GM18519 (cell line): Measurements from ENCODE around the gene FTH1.

Experiments used
- ATAC-seq: cut with Tn5 transposase; IDR thresholded peaks from one replicate; pipeline ENCODE4 v1.9.1; 2021; ENCODE audit warnings: mild to moderate bottlenecking, moderate library complexity; ENCODE audit not compliant: unreplicated experiment, low FRiP score

FTH1 gene

GRCh38 chr11:61951484-61952135 lies 15.8 kb downstream of the FTH1 start:
- no peak for ATAC-seq

GRCh38 chr11:61950035-61950547 lies 17.3 kb downstream of the FTH1 start, which contains the start of gene BEST1:
Gene BEST1, plus strand, starts transcription at chr11:61950351. Its CDS starts 1,456 bp downstream, at chr11:61951807.
- ATAC-seq: no peak

- no peak for ATAC-seq
Observed at GRCh38 chr11:61949169-61950034, 18.0 kb downstream of the FTH1 start.

GRCh38 chr11:61948505-61948904 lies 18.9 kb downstream of the FTH1 start:
- no peak for ATAC-seq

- ATAC-seq: no peak
Observed at GRCh38 chr11:61947486-61948210, 19.8 kb downstream of the FTH1 start.

GRCh38 chr11:61946894-61947293 lies 20.5 kb downstream of the FTH1 start:
- no peak for ATAC-seq

- ATAC-seq: no peak
Observed at GRCh38 chr11:61945191-61945590, 22.2 kb downstream of the FTH1 start.

- ATAC-seq: no peak
Observed at GRCh38 chr11:61940466-61940865, 27.0 kb downstream of the FTH1 start.

- no peak for ATAC-seq
Observed at GRCh38 chr11:61935861-61936260, 31.6 kb downstream of the FTH1 start.

GRCh38 chr11:61930933-61931332 lies 36.5 kb downstream of the FTH1 start:
- ATAC-seq: no peak

- no peak for ATAC-seq
Observed at GRCh38 chr11:61928606-61929005, 38.8 kb downstream of the FTH1 start.

- ATAC-seq: no peak
Observed at GRCh38 chr11:61927501-61927900, 39.9 kb downstream of the FTH1 start.

GRCh38 chr11:61926235-61926634 lies 41.2 kb downstream of the FTH1 start:
- no peak for ATAC-seq

- ATAC-seq: no peak
Observed at GRCh38 chr11:61925736-61926135, 41.7 kb downstream of the FTH1 start.

GRCh38 chr11:61924064-61924455 lies 43.4 kb downstream of the FTH1 start:
- no peak for ATAC-seq

- no peak for ATAC-seq
Observed at GRCh38 chr11:61923166-61924063, 44.0 kb downstream of the FTH1 start.

GRCh38 chr11:61922539-61922938 lies 44.9 kb downstream of the FTH1 start:
- ATAC-seq: no peak

- ATAC-seq: no peak
Observed at GRCh38 chr11:61921446-61921845, 46.0 kb downstream of the FTH1 start.

- ATAC-seq: no peak
Observed at GRCh38 chr11:61919705-61920631, 47.5 kb downstream of the FTH1 start.
